HEK293 (cell line): ENCODE results near the gene KAT2B.
"Not testable (repeated sequence)": the region's sequence is repeated elsewhere in the genome, so short reads cannot be mapped to it uniquely, and the experiment has no call there.

Experiments
- CTCF ChIA-PET: fragments of 350-600 bp; formaldehyde crosslinking; extraction: SDS; loops from one replicate; lab custom pipeline; 2021; ENCODE audit warnings: antibody characterized with exemption; lab: Yijun Ruan, JAX
- POLR2A ChIA-PET: fragments of 300-600 bp; formaldehyde crosslinking; extraction: SDS; loops from one replicate; lab custom pipeline; 2020; ENCODE audit warnings: antibody characterized with exemption, inconsistent platforms; lab: Yijun Ruan, JAX
- H3K27ac ChIP-seq: fragments of 200-500 bp; sonication (Bioruptor generic); 2 replicates; pipeline ENCODE4 v1.5.1; 2014; ENCODE audit warnings: low read depth, low read length, control low read depth, inconsistent platforms; ENCODE audit errors: extremely low read depth
- H3K36me3 ChIP-seq, 2 experiments: fragments of 200-500 bp in 1 of 2; sonication (Bioruptor generic) in 1 of 2; 1 replicate in 1 of 2; 2 replicates in 1 of 2; pipeline ENCODE4 v1.5.1; 2014 to 2017; ENCODE audit warnings: inconsistent platforms in 2 of 2, low read length in 2 of 2; ENCODE audit not compliant: control insufficient read depth in 2 of 2, insufficient read depth in 1 of 2
- H3K4me1 ChIP-seq: fragments of 200-500 bp; sonication (Bioruptor generic); 2 replicates; pipeline ENCODE4 v1.5.1; 2014; ENCODE audit warnings: mild to moderate bottlenecking, low read length, inconsistent platforms; ENCODE audit not compliant: control insufficient read depth, insufficient read depth
- H3K4me3 ChIP-seq: 2 replicates; pipeline ENCODE4 v1.5.1; 2011; ENCODE audit warnings: low read depth, mild to moderate bottlenecking, control low read depth, low read length, moderate library complexity
- H3K9me3 ChIP-seq: fragments of 200-500 bp; sonication (Bioruptor generic); 2 replicates; pipeline ENCODE4 v1.5.1; 2014; ENCODE audit warnings: low read depth, low read length, inconsistent platforms; ENCODE audit not compliant: control insufficient read depth, insufficient read depth
- BCL11A ChIP-seq: fragments of 450-650 bp; formaldehyde crosslinking; IDR thresholded peaks from 2 replicates; pipeline ENCODE4 v1.5.1; 2016; ENCODE audit warnings: low read depth, missing biosample characterization, missing genetic modification characterization
- KLF7 ChIP-seq: fragments of 450-650 bp; formaldehyde crosslinking; IDR thresholded peaks from 2 replicates; pipeline ENCODE4 v1.5.1; 2016; ENCODE audit warnings: missing biosample characterization, missing genetic modification characterization, borderline replicate concordance
- OVOL3 ChIP-seq: fragments of 450-650 bp; formaldehyde crosslinking; IDR thresholded peaks from 2 replicates; pipeline ENCODE4 v1.5.1; 2016; ENCODE audit warnings: missing biosample characterization, missing genetic modification characterization
- REST ChIP-seq: fragments of 450-650 bp; formaldehyde crosslinking; IDR thresholded peaks from 2 replicates; pipeline ENCODE4 v1.5.1; 2016; ENCODE audit warnings: missing biosample characterization, missing genetic modification characterization
- ZBTB1 ChIP-seq: fragments of 450-650 bp; formaldehyde crosslinking; IDR thresholded peaks from 2 replicates; pipeline ENCODE4 v1.5.1; 2016; ENCODE audit warnings: missing biosample characterization, missing genetic modification characterization
- ZBTB21 ChIP-seq: fragments of 450-650 bp; formaldehyde crosslinking; IDR thresholded peaks from 2 replicates; pipeline ENCODE4 v1.5.1; 2017; ENCODE audit warnings: missing biosample characterization, missing genetic modification characterization
- ZBTB8A ChIP-seq: fragments of 450-650 bp; formaldehyde crosslinking; IDR thresholded peaks from 2 replicates; pipeline ENCODE4 v1.5.1; 2016; ENCODE audit warnings: missing biosample characterization, missing genetic modification characterization
- ZNF121 ChIP-seq: fragments of 450-650 bp; formaldehyde crosslinking; IDR thresholded peaks from 2 replicates; pipeline ENCODE4 v1.5.1; 2016; ENCODE audit warnings: missing biosample characterization, missing genetic modification characterization
- ZNF138 ChIP-seq: fragments of 450-650 bp; formaldehyde crosslinking; IDR thresholded peaks from 2 replicates; pipeline ENCODE4 v1.5.1; 2016; ENCODE audit warnings: missing biosample characterization, missing genetic modification characterization, borderline replicate concordance
- ZNF266 ChIP-seq: fragments of 450-650 bp; formaldehyde crosslinking; IDR thresholded peaks from 2 replicates; pipeline ENCODE4 v1.5.1; 2016; ENCODE audit warnings: missing biosample characterization, missing genetic modification characterization, low read depth
- ZNF366 ChIP-seq: fragments of 450-650 bp; formaldehyde crosslinking; conservative IDR thresholded peaks from 2 replicates; pipeline ENCODE4 v1.5.1; 2016; ENCODE audit warnings: missing biosample characterization, missing genetic modification characterization
- ZNF394 ChIP-seq: fragments of 450-650 bp; formaldehyde crosslinking; IDR thresholded peaks from 2 replicates; pipeline ENCODE4 v1.5.1; 2016; ENCODE audit warnings: missing biosample characterization, missing genetic modification characterization, mild to moderate bottlenecking, moderate library complexity, borderline replicate concordance
- ZNF433 ChIP-seq: fragments of 450-650 bp; formaldehyde crosslinking; IDR thresholded peaks from 2 replicates; pipeline ENCODE4 v1.5.1; 2016; ENCODE audit warnings: missing biosample characterization, missing genetic modification characterization, low read depth
- ZNF510 ChIP-seq: fragments of 450-650 bp; formaldehyde crosslinking; IDR thresholded peaks from 2 replicates; pipeline ENCODE4 v1.5.1; 2018; ENCODE audit warnings: mild to moderate bottlenecking, missing genetic modification characterization, missing biosample characterization; ENCODE audit not compliant: insufficient replicate concordance
- ZNF529 ChIP-seq: fragments of 450-650 bp; formaldehyde crosslinking; IDR thresholded peaks from 2 replicates; pipeline ENCODE4 v1.5.1; 2017; ENCODE audit warnings: missing genetic modification characterization, missing biosample characterization; ENCODE audit not compliant: insufficient replicate concordance
- ZNF555 ChIP-seq: fragments of 450-650 bp; formaldehyde crosslinking; conservative IDR thresholded peaks from 2 replicates; pipeline ENCODE4 v1.5.1; 2017; ENCODE audit warnings: missing biosample characterization, mild to moderate bottlenecking, missing genetic modification characterization, inconsistent platforms
- ZNF558 ChIP-seq: fragments of 450-650 bp; formaldehyde crosslinking; IDR thresholded peaks from 2 replicates; pipeline ENCODE4 v1.5.1; 2016; ENCODE audit warnings: missing biosample characterization, missing genetic modification characterization
- ZNF580 ChIP-seq: fragments of 450-650 bp; formaldehyde crosslinking; IDR thresholded peaks from 2 replicates; pipeline ENCODE4 v1.5.1; 2016; ENCODE audit warnings: missing biosample characterization, missing genetic modification characterization
- ZNF629 ChIP-seq: fragments of 450-650 bp; formaldehyde crosslinking; IDR thresholded peaks from 2 replicates; pipeline ENCODE4 v1.5.1; 2017; ENCODE audit warnings: missing biosample characterization, missing genetic modification characterization
- ZNF654 ChIP-seq: fragments of 450-650 bp; formaldehyde crosslinking; IDR thresholded peaks from 2 replicates; pipeline ENCODE4 v1.5.1; 2016; ENCODE audit warnings: low read depth, missing biosample characterization, missing genetic modification characterization
- ZNF664 ChIP-seq: fragments of 450-650 bp; formaldehyde crosslinking; IDR thresholded peaks from 2 replicates; pipeline ENCODE4 v1.5.1; 2016; ENCODE audit warnings: missing biosample characterization, missing genetic modification characterization
- ZNF791 ChIP-seq: fragments of 450-650 bp; formaldehyde crosslinking; IDR thresholded peaks from 2 replicates; pipeline ENCODE4 v1.5.1; 2016; ENCODE audit warnings: missing biosample characterization, missing genetic modification characterization
- ZXDB ChIP-seq: fragments of 450-650 bp; formaldehyde crosslinking; IDR thresholded peaks from 2 replicates; pipeline ENCODE4 v1.5.1; 2016; ENCODE audit warnings: missing biosample characterization, missing genetic modification characterization
- TF ChIP-seq, protein P1 (sequence below): fragments of 450-650 bp; formaldehyde crosslinking; conservative IDR thresholded peaks from 2 replicates; pipeline ENCODE4 v1.5.1; 2016; ENCODE audit warnings: low read depth, missing biosample characterization, missing genetic modification characterization
- TF ChIP-seq, protein P2 (sequence below): fragments of 450-650 bp; formaldehyde crosslinking; conservative IDR thresholded peaks from 2 replicates; pipeline ENCODE4 v1.5.1; 2016; ENCODE audit warnings: low read depth, missing biosample characterization, missing genetic modification characterization

Gene KAT2B

GRCh38 chr3:20045141-20045540 lies 4.9 kb downstream of the KAT2B start:
- CTCF ChIA-PET, POLR2A ChIA-PET, H3K9me3 ChIP-seq, H3K4me3 ChIP-seq, H3K36me3 ChIP-seq, H3K27ac ChIP-seq: not testable (repeated sequence)
- peaks cover 22% of the 10 kb centered on the region for H3K4me1 ChIP-seq
- TF ChIP-seq ZNF394 (tag by site-specific recombination) (peak; percentile 90), OVOL3 (peak; percentile 18; the same call in 1 of the 2 replicates), ZBTB1 (0 out of 2 replicates have a peak, but pooled peaks have one; percentile 43), ZNF654 (tag by site-specific recombination) (peak; percentile 9; the same call in 1 of the 2 replicates), ZNF366 (tag by site-specific recombination) (0 out of 2 replicates have a peak, but pooled peaks have one; percentile 19), ZNF629 (tag by site-specific recombination) (peak; percentile 38; the same call in 1 of the 2 replicates), ZNF664 (tag by site-specific recombination) (0 out of 2 replicates have a peak, but pooled peaks have one; percentile 19), ZNF580 (tag by site-specific recombination) (peak; percentile 53; the same call in 1 of the 2 replicates), ZNF529 (tag by site-specific recombination) (peak; percentile 54), BCL11A (tag by site-specific recombination) (0 out of 2 replicates have a peak, but pooled peaks have one; percentile 17), REST (tag by site-specific recombination) (peak; percentile 68), ZNF266 (tag by site-specific recombination) (0 out of 2 replicates have a peak, but pooled peaks have one; percentile 20), ZNF558 (0 out of 2 replicates have a peak, but pooled peaks have one; percentile 43), ZNF510 (tag by site-specific recombination) (peak; percentile 54), ZNF121 (tag by site-specific recombination) (peak; percentile 32; the same call in 1 of the 2 replicates), ZNF433 (tag by site-specific recombination) (0 out of 2 replicates have a peak, but pooled peaks have one; percentile 13), ZBTB8A (tag by site-specific recombination) (peak; percentile 57; the same call in 1 of the 2 replicates), ZBTB21 (tag by site-specific recombination) (0 out of 2 replicates have a peak, but pooled peaks have one; percentile 41), ZXDB (tag by site-specific recombination) (peak; percentile 46; the same call in 1 of the 2 replicates), KLF7 (tag by site-specific recombination) (0 out of 2 replicates have a peak, but pooled peaks have one; percentile 22), ZNF138 (tag by site-specific recombination) (peak; percentile 67; the same call in 1 of the 2 replicates), ZNF555 (tag by site-specific recombination) (peak; percentile 81), ZNF791 (0 out of 2 replicates have a peak, but pooled peaks have one; percentile 17)
- TF ChIP-seq, protein P1, sequence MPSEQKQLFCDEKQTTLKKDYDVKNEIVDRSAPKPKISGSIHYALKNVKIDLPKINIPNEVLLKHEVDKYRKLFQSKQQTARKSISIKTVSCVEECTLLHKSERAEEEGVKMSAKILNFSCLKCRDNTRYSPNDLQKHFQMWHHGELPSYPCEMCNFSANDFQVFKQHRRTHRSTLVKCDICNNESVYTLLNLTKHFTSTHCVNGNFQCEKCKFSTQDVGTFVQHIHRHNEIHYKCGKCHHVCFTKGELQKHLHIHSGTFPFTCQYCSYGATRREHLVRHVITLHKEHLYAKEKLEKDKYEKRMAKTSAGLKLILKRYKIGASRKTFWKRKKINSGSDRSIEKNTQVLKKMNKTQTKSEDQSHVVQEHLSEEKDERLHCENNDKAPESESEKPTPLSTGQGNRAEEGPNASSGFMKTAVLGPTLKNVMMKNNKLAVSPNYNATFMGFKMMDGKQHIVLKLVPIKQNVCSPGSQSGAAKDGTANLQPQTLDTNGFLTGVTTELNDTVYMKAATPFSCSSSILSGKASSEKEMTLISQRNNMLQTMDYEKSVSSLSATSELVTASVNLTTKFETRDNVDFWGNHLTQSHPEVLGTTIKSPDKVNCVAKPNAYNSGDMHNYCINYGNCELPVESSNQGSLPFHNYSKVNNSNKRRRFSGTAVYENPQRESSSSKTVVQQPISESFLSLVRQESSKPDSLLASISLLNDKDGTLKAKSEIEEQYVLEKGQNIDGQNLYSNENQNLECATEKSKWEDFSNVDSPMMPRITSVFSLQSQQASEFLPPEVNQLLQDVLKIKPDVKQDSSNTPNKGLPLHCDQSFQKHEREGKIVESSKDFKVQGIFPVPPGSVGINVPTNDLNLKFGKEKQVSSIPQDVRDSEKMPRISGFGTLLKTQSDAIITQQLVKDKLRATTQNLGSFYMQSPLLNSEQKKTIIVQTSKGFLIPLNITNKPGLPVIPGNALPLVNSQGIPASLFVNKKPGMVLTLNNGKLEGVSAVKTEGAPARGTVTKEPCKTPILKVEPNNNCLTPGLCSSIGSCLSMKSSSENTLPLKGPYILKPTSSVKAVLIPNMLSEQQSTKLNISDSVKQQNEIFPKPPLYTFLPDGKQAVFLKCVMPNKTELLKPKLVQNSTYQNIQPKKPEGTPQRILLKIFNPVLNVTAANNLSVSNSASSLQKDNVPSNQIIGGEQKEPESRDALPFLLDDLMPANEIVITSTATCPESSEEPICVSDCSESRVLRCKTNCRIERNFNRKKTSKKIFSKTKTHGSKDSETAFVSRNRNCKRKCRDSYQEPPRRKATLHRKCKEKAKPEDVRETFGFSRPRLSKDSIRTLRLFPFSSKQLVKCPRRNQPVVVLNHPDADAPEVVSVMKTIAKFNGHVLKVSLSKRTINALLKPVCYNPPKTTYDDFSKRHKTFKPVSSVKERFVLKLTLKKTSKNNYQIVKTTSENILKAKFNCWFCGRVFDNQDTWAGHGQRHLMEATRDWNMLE (tag by site-specific recombination): peak; percentile 83
- TF ChIP-seq, protein P2, sequence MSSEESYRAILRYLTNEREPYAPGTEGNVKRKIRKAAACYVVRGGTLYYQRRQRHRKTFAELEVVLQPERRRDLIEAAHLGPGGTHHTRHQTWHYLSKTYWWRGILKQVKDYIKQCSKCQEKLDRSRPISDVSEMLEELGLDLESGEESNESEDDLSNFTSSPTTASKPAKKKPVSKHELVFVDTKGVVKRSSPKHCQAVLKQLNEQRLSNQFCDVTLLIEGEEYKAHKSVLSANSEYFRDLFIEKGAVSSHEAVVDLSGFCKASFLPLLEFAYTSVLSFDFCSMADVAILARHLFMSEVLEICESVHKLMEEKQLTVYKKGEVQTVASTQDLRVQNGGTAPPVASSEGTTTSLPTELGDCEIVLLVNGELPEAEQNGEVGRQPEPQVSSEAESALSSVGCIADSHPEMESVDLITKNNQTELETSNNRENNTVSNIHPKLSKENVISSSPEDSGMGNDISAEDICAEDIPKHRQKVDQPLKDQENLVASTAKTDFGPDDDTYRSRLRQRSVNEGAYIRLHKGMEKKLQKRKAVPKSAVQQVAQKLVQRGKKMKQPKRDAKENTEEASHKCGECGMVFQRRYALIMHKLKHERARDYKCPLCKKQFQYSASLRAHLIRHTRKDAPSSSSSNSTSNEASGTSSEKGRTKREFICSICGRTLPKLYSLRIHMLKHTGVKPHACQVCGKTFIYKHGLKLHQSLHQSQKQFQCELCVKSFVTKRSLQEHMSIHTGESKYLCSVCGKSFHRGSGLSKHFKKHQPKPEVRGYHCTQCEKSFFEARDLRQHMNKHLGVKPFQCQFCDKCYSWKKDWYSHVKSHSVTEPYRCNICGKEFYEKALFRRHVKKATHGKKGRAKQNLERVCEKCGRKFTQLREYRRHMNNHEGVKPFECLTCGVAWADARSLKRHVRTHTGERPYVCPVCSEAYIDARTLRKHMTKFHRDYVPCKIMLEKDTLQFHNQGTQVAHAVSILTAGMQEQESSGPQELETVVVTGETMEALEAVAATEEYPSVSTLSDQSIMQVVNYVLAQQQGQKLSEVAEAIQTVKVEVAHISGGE (tag by site-specific recombination): peak; percentile 70
